EL (cell line): ENCODE results near the gene POLG2.

Source experiments
- DNase-seq: peaks from one replicate; pipeline ENCODE4 v3.0.0-alpha.2; 2016

POLG2 gene

DNA sequence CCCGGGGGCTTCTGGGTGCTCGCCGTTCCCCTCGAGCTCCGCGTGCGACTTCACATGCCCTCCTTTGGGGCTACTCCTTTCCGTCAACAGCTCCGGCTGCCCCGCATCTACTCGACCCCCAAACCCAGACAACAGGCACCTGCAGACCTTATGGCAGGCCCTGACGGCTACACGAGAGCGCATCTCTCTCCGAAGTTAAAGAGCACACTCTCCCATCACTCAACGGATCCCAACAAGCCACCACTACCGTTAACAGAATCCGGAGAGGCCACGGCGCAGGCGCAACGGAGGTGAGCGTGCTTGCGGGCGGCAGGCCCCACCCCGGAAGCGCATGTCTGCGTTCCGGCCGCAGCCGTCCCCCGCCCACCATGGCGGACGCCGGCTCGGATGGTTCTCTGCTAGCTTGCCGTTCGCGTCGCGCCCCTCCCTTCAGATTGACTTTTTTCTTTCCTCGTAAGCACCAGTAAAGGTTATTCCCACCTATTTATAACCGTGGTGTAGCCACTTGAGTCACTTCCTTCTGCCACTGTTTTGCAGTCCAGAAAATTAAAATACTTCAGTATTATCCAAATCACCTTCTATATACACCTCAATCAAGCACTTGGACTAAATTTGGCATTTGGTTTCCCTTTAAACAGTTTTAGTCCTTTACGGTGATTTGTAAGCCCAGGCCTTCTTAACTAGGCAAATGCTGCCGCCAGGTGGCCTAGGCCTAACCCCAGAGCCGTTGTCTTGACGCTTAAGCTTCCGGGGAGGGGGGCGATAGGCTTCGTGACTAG, at the start of gene POLG2:
Gene POLG2, minus strand, starts transcription at position 269 of the 779 bp plus-strand sequence. Its CDS starts 86 bp downstream, at position 183.
- peak; percentile 95 for DNase-seq

- DNase-seq = no peak
These were observed 47.9 kb upstream of the POLG2 start for GRCh38 chr17:64544742-64545141.

DNA sequence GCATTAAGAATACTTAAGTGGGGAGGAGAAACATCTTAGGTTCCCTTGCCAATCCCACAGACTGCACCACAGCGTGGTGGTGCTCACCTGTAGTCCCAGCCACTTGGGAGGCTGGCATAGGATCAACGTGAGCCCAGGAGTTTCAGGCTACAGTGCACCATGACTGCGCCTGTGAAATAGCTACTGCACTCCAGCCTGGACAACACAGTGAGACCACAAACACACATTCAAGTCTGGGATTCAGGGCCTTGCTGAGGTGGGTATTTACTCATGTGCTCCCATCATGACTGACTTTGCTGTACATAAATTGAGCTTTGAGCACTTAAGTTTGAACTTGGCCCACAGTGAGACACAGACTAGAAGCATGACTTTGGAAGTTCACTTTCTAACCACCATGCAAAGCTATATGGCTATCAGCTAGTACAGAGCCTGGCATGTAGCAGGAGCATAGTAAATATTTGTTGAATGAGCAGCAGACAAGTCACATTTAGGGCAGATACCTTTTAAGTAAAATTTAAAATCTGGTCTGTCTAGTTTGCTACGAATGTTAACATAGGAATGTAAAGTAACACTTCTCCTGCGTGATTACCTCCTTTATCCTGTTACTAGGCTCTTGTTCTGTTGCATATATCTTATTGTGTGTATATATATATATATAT, 43.4 kb upstream of the POLG2 start:
- DNase-seq = no peak

DNA sequence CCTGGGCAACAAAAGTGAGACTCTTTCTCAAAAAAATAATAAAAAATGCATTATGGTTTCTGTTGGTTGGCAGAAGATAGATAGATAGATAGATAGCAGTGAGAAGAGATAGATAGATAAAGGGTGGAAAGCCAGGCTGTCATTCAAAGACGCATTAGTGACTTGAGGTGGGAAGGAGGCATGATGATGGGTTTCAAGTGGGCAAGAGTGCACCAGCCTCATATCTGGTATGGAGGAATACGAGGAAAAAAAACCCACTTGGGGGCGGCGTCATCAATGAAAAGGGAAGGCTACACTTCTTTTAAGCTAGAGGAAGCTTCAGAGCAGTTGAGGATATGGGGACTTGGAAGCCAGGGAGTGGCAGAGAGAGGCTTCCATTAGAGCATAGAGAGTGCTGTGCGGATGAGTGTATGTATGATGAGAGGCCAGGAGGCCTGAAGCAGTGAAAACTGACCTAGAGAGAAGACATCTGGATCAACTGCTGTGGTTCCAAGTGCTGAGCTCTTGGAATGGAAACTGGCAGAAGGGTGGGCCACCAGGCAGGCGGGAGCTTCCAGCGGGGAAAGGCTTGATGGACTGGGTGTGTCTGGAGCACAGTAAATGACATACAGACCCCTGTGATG, 41.8 kb upstream of the POLG2 start:
- DNase-seq = no peak

GRCh38 chr17:64537488-64537887, 40.6 kb upstream of the POLG2 start:
- DNase-seq = no peak

- DNase-seq = no peak
These were observed 40.1 kb upstream of the POLG2 start for GRCh38 chr17:64536913-64537312.

- no peak for DNase-seq
These were observed 38.5 kb upstream of the POLG2 start for GRCh38 chr17:64535357-64535756.

DNA sequence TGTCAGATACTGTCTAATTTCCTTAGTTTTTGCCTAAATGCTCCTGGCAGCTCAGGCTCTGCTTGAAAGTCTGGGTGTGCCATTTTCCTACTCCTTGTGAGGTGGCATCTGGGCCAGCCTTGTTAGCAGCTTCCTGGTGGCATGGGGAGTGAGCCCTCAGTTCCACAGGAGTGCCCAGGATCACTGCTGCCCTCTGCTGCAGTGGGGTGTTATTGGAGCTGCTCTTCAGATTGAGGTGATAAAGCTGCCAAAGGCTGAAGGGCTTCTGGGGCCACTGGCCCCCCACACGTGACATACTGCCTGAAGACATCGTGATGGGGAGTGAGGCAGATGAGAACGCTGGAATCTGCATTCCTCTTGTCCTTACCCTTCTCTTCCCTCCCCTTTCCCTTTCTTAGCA, 37.3 kb upstream of the POLG2 start:
- peak; percentile 30 for DNase-seq

DNA sequence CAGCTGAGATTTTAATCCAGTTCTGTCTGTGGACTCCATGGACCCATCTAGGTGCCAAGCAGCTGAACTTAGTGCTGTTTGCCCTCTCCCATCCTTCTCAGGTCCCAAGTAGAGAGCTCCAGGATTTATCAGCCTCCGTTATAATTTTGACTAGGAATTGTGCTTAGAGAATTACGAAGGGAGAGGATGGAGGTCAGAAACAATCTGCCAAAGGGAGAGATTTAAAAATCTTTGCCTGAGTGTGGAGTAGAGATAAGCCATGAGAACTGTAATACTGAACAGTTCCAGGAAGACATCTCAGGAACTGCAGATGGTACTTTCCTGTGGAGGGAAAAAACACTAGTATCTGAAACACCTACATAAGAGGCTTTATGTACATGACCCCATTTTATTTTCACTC, 36.9 kb upstream of the POLG2 start:
- DNase-seq = no peak

- no peak for DNase-seq
These were observed 35.6 kb upstream of the POLG2 start for GRCh38 chr17:64532409-64532808.

DNA sequence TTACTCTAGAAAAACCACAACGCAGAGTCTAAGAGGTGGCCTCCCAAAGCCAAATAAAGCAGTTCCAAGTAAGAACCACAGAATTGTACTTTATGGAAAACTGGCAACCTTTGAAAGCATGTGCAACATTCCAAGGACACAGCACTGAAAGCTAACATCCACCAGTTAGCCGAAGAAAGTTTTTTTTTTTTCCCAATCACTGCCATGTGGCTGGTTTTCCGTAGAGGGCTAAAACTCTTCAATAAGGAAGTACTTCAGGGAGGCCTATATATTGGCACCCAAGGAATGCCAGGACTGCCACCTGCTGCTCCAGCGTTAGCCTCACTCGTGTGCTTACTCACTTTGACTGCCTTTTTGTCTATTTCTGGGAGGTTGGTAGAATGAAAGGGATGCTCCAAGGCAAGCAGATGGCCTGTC, 35.1 kb upstream of the POLG2 start:
- DNase-seq = no peak

- no peak for DNase-seq
These were observed 32.4 kb upstream of the POLG2 start for GRCh38 chr17:64529221-64529620.

DNA sequence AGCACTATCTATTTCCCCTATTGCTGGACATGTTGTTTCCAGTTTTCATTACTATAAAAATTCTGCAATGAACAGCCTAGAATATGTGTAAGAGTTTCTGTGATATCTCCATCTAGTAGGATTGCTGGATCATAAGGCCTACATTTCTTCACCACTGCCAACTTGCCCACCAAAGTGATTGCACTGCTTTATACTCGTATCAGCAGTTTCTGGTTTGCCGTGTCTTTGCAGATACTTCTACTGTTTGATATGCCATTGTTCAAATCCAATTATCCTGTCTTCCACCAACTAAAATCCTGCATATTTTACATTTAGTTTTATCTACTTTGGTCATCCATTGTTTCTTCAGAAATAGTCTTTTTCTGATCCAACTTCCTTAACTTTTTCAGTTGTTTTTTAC, 31.1 kb upstream of the POLG2 start:
- no peak for DNase-seq

DNA sequence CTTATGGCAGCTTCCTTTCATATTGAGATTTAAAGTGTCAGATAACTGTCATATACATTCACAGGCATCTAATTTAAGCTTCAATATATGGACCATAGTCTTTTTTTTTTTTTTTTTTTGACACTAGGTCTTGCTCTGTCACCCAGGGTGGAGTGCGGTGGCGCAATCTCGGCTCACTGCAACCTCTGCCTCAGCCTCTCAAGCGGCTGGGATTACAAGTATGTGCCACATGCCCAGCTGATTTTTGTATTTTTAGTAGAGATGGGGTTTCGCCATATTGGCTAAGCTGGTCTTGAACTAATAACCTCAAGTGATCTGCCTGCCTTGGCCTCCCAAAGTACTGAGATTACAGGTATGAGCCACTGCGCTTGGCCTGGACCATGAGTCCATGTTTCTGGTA, 23.5 kb upstream of the POLG2 start:
- DNase-seq = no peak

- DNase-seq = no peak
These were observed 22.7 kb upstream of the POLG2 start for GRCh38 chr17:64519601-64520000.

DNA sequence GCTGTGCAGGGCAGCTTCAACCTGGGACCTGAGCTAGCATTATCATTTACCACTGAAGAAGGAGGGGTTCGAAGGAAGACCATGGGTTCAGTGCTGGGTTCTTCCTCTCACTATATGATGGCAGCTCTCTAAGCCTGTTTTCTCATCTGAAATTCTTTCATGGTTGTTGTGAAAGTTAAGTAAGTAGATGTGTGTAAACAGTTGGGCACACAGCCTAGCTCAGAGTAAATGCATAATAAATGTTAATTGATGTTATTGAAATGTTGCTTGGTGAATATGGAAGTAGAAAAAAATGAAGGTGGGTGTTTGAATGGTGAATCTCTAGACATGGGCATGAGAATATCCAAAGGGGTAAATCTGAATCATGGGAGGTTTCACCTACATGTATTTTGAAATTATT, 19.0 kb upstream of the POLG2 start:
- DNase-seq = no peak

- no peak for DNase-seq
These were observed 18.6 kb upstream of the POLG2 start for GRCh38 chr17:64515419-64515818.

GRCh38 chr17:64509179-64509578, 12.3 kb upstream of the POLG2 start:
- no peak for DNase-seq

DNA sequence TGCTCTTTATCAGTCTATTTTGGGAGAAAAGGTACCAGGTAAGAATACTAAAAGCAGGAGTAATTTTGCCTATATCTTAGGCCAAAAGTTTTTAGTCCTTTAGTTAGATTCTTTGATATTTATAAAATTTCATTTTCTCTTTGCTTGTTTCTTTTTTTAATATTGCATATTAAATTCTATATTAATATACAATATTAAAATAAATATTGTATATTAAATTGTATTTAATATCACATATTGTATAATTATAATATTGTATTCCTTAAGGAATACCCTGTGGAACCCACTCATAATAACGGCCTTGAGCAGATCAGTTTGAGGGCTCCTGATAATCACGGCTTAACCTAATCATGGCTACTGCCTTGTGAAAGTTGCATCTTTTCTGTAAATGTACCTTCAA, 11.8 kb upstream of the POLG2 start:
- DNase-seq = no peak

DNA sequence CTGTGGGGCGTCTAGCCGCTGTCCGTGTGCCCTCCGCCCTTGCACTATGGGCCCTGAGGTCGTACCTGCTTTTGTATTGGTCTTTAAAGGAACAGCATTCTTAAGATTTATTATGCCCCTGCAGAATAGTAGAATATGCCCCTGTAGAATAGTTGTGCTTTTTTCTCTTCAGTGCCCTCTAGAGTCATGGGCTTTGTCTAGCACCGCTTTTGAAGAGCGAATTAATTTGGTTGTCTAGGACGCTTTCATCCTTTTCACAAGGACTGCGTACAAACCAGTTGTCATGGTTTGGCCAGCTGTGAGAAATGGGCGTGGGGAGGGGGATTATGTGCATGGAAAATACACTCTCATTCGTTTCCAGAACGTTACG, 10.5 kb upstream of the POLG2 start:
- DNase-seq = peak; percentile 69

DNA sequence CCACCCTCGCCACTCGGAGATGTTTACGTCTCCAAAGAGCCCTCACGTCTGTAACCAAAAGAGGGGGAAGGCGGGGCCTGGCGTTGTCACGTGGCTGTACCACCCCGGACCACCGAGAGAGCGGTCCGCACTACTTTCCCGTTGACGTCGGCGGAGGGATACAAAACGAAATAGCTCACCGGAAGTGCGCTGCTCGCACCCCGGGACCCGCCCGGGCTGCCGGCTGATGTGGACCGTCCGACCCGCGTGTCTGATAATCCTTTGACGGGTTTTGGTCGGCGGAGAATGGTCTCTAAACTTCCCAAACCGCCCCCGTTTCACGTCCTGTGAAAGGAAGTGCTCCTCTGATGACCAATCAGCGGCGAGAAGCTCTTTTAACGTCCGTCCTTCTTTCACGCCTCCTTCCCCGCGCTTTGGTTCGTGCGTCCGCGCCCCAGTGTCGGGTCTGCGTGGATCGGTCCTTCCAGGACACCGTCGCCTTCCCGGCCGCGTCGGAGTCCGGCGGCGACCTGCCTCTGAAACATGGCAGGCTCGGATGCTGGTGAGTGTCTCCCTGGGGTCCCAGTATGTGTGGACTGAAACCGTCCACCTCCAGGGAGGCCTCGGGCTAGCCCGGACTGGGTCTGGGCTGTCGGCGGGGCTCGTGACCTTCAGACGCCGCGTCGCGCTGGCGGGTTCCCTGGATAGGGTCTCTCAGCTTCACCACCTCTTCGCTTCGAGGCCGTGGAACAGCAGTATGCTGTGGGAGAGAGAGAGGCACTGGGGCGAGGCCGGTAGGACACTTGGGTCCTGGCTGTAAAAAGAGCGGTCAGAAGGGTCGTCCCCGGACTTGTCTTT, 9.9 kb upstream of the POLG2 start, which contains the start of gene CEP95:
Gene CEP95, plus strand, starts transcription at position 402 of the 837 bp plus-strand sequence. Its CDS starts 121 bp downstream, at position 523.
- peak; percentile 98 for DNase-seq

- peak; percentile 97 for DNase-seq
These were observed 9.3 kb upstream of the POLG2 start, which contains the start of gene DDX5 for GRCh38 chr17:64506201-64506575. Gene DDX5, minus strand, starts transcription at chr17:64506289. Its CDS starts 170 bp downstream, at chr17:64506119.
